Nucleus accumbens (tissue), 56 donors: ENCODE data around the gene NDUFB1.

ENCODE experiments used
- DNase-seq, 56 donors: peaks; one replicate each; lab custom pipeline; 2025; lab: John Stamatoyannopoulos, UW

Gene NDUFB1

GRCh38 chr14:92121670-92122350, at the start of gene NDUFB1, which contains the start of gene CPSF2:
TSS of gene NDUFB1 (minus strand) at chr14:92121706. CDS start at chr14:92117637, 4,069 bp downstream.
TSS of gene CPSF2 (plus strand) at chr14:92121969. CDS start at chr14:92130985, 9,016 bp downstream.
- DNase-seq: peak in 55 of 56 donors; percentile 37 to 95 (median 85)

DNA sequence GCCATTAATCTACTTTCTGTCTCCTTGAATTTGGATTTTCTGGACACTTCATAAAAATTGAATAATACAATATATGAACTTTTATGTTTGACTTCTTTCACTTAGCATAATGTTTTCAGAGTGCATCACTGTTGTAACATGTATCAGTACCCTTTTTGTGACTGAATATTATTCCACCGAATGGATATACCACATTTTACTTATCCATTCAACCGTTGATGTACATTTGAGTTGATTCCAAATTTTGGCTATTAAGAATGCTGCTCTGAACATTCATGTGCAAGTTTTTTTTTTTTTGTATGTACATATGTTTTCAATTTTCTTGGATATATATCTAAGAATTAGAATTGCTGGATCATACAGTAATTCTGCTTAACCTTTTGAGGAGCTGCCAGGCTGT, 43.5 kb upstream of the NDUFB1 start:
- DNase-seq: no peak

- DNase-seq: no peak
Observed at GRCh38 chr14:92161521-92161920, 40.0 kb upstream of the NDUFB1 start.

- DNase-seq: peak in 10 of 56 donors; percentile 1 to 24 (median 8)
Observed at GRCh38 chr14:92160619-92161018, 39.1 kb upstream of the NDUFB1 start.

DNA sequence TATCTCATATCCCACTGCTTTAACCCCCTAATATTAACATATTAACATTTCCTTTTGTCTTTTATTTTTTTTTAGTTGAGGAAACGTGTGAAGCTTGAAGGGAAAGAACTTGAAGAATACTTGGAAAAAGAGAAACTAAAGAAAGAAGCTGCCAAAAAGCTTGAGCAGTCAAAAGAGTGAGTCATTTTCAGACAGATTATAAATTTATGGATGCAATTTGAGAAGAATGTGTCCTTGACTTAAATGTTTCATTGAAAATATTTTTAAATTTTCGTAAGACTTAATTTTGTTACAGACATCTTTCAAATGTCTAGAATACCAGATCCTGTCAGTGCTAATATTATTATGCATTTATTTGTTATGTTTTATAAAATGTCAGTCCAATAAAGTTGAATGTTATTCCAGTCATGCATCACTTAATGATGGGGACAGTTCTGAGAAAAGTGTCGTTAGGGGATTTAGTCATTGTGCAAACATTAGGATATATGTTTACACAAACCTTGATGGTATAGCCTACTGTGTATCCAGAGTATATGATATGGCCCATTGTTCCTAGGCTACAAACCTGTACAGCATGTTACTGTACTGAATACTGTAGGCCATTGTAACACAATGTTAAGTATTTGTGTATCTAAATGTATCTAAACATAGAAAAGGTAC, 32.9 kb upstream of the NDUFB1 start:
- DNase-seq: no peak

DNA sequence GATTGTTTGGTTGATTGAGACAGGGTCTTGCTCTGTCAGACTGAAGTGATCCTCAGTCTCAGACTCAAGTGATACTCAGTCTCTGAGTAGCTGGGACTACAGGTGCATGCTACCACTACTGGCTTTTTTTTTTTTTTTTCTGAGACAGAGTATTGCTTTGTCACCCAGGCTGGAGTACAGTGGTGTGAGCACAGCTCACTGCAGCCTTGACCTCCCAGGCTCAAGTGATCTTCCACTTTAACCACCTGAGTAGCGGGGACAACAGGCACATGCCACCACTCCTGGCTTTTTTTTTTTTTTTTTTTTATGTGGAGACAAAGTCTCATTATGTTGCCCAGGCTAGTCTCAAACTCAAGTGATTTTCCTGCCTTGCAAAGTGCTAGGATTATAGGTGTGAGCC, 32.1 kb upstream of the NDUFB1 start:
- no peak for DNase-seq

DNA sequence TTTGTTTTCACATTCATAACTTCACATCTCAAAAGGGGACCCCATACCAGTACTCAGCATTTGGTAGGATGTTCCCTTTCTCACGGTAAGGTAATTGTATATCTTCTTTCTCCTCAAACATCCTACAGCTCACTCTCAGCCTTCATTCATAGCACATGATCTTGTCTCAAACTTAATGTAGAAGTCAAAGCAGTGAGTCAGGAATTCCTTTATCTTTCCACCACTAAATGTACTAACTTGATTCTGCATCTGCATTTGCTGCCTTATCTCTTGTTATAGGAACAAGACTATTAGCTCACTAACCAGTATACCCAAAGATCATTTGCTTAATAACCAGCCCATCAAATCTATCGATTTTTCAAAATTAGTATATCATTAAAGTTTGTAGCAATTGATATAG, 23.2 kb upstream of the NDUFB1 start:
- DNase-seq: no peak

- no peak for DNase-seq
Observed at GRCh38 chr14:92143962-92144361, 22.5 kb upstream of the NDUFB1 start.

- DNase-seq: no peak
Observed at GRCh38 chr14:92143309-92143708, 21.8 kb upstream of the NDUFB1 start.

DNA sequence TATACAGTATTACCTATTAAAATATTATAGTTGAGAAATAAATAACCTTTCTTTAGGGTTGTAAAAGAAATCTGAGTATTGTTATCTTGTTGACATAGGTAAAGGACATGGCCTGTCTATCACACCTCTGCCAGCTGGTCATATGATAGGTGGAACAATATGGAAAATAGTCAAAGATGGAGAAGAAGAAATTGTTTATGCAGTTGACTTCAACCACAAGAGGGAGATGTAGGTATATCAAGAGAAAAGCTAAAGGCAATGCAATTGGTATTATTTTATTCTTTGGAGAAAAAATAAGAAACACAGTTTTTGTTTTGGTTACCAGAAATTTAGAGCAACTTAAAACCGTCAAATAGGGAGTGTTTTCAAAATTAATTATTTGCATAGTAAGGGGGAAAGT, 13.8 kb upstream of the NDUFB1 start:
- no peak for DNase-seq

GRCh38 chr14:92134456-92134855, 12.9 kb upstream of the NDUFB1 start:
- DNase-seq: no peak

GRCh38 chr14:92122761-92123160, 1.3 kb upstream of the NDUFB1 start:
- no peak for DNase-seq

GRCh38 chr14:92122351-92122677, 808 bp upstream of the NDUFB1 start:
- DNase-seq: peak in 6 of 56 donors; percentile 39 to 59 (median 46)

- peak in 11 of 56 donors; percentile 31 to 81 (median 49) for DNase-seq
Observed at GRCh38 chr14:92121207-92121669, 268 bp downstream of the NDUFB1 start.

DNA sequence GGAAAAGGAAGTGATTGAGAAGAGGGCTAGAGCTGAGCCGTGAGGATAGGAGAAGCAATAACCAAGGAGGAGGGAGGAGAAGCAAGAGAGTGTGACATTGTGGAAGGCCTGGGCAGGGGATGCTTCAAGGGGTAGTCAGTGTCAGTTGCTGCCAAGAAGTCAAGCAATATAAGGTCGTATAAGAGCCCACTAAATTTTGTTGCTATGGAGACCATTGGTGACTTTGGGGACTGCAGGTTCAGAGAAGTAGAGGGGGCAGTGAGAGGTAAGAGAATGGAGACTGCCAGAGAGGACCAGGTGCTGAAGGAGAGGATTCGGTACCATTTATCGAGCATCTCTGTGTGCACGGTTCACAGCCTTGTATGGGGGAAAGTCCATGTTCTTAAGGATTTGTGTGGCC, 12.0 kb downstream of the NDUFB1 start:
- no peak for DNase-seq

- peak in 1 of 56 donors; percentile 14 for DNase-seq
Observed at GRCh38 chr14:92108345-92109254, 12.9 kb downstream of the NDUFB1 start.

DNA sequence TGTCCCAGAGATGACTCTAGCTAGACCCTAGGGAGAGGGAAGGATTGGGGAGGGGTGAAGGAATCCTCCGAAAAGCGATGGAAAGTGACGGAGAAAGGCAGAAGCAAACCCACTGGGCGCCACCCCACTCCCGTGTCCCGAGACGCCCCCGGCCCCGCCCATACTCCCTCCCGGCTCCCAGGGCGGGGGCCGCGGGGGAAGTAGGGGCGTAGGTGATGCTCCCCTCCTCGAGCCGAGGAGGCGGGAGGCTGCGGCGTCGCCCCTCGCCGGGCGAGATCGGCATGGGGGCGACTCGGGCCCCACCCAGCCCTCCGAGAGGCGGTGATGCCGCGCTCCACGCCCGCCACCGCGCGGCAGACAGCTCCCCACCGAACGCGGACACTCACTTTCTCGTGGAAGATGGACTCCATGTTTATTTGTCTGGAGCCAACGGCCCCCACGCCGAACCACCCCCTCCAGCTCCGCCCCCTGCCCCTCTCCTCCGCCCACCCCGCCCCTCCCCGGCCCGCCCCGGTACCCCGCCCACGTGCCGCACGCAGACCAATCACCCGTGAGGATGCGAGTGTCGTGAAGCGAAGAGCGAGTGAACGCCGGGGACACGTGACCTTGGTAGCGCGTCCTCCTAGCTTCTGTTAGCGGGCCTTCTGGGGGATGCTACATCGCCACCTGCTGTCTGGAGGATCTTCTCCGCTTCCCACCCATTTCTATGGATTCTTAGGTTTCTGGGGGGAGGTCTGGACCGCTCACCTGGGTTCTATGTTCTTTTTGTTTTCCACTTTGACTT, 15.2 kb downstream of the NDUFB1 start, which contains the start of gene ATXN3:
Gene ATXN3, minus strand, starts transcription at position 440 of the 784 bp plus-strand sequence. Its CDS starts 30 bp downstream, at position 410.
- peak; percentile 72 to 99 (median 95) for DNase-seq

DNA sequence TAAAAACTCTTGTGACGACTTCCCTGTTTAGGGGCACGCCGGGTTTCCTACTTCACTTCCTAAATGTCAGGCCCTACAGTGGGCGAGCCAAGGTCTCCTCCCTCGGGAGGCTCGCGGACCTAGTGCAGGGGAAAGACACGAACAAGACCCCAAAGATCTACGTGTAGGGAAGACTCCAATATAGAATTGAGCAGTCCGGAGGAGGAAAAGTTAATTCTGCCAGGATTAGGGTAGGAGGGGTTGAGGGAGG, 15.7 kb downstream of the NDUFB1 start:
- DNase-seq: peak in 16 of 56 donors; percentile 20 to 75 (median 48)

- DNase-seq: no peak
Observed at GRCh38 chr14:92105073-92105892, 16.2 kb downstream of the NDUFB1 start.
